Mucosa of rectum (tissue), 2 donors: ENCODE data around the gene GCM1.

Source experiments
- H3K27ac ChIP-seq, 2 donors: one replicate each; pipeline ENCODE4 v1.7.0; 2013; ENCODE audit warnings: inconsistent platforms in 2 of 2, low read depth in 2 of 2, low read length in 2 of 2
- H3K27me3 ChIP-seq, 2 donors: one replicate each; pipeline ENCODE4 v1.7.0; 2013; ENCODE audit warnings: low read length in 2 of 2; ENCODE audit not compliant: control insufficient read depth in 2 of 2, insufficient read depth in 2 of 2
- H3K36me3 ChIP-seq, 2 donors: one replicate each; pipeline ENCODE4 v1.7.0; 2013; ENCODE audit warnings: low read length in 2 of 2; ENCODE audit not compliant: control insufficient read depth in 2 of 2, insufficient read depth in 2 of 2
- H3K4me1 ChIP-seq, 2 donors: one replicate each; pipeline ENCODE4 v1.7.0; 2013; ENCODE audit warnings: low read length in 2 of 2, mild to moderate bottlenecking in 1 of 2; ENCODE audit not compliant: control insufficient read depth in 2 of 2, insufficient read depth in 2 of 2
- H3K4me3 ChIP-seq, 2 donors: one replicate each; pipeline ENCODE4 v1.7.0; 2013; ENCODE audit warnings: low read length in 2 of 2
- H3K9ac ChIP-seq, 2 donors: one replicate each; pipeline ENCODE4 v1.7.0; 2013; ENCODE audit warnings: low read length in 2 of 2, low read depth in 1 of 2, mild to moderate bottlenecking in 1 of 2
- H3K9me3 ChIP-seq, 2 donors: one replicate each; pipeline ENCODE4 v1.7.0; 2013; ENCODE audit warnings: low read length in 2 of 2; ENCODE audit not compliant: control insufficient read depth in 2 of 2
- donor health status: healthy.
- donor health status: Normal muscosa, but diverticular disease.

Gene GCM1

GRCh38 chr6:53090576-53090975 is 58.1 kb downstream of the GCM1 start:
- Histone ChIP-seq H3K9me3 (no peaks in the 10 kb centered on the region), H3K27me3 (no peaks in the 10 kb centered on the region), H3K4me3 (no peak overlapping the region), H3K9ac (no peak overlapping the region), H3K36me3 (peaks cover 58 to 63% of the 10 kb centered on the region in 2 donors), H3K4me1 (no peaks in the 10 kb centered on the region), H3K27ac (no peak overlapping the region)

GRCh38 chr6:53089948-53090347 is 58.7 kb downstream of the GCM1 start:
- H3K27me3 ChIP-seq, result no peaks in the 10 kb centered on the region
- H3K9me3 ChIP-seq, result no peaks in the 10 kb centered on the region
- H3K4me3 ChIP-seq, result no peak overlapping the region
- H3K36me3 ChIP-seq, result peaks cover 52 to 58% of the 10 kb centered on the region in 2 donors
- no peak overlapping the region for H3K9ac ChIP-seq
- no peak overlapping the region for H3K27ac ChIP-seq
- no peaks in the 10 kb centered on the region for H3K4me1 ChIP-seq

- Histone ChIP-seq H3K27me3 (no peaks in the 10 kb centered on the region), H3K9me3 (no peaks in the 10 kb centered on the region), H3K4me3 (no peak overlapping the region), H3K27ac (no peak overlapping the region), H3K9ac (no peak overlapping the region), H3K4me1 (no peaks in the 10 kb centered on the region), H3K36me3 (peaks cover 57% of the 10 kb centered on the region in 2 donors)
Measured at GRCh38 chr6:53086302-53086701, 62.3 kb downstream of the GCM1 start.

- H3K4me1 ChIP-seq, result no peaks in the 10 kb centered on the region
- no peak overlapping the region for H3K27ac ChIP-seq
- H3K9ac ChIP-seq, result no peak overlapping the region
- H3K27me3 ChIP-seq, result no peaks in the 10 kb centered on the region
- peaks cover 47 to 68% of the 10 kb centered on the region in 2 donors for H3K36me3 ChIP-seq
- no peaks in the 10 kb centered on the region for H3K9me3 ChIP-seq
- H3K4me3 ChIP-seq, result no peak overlapping the region
Measured at GRCh38 chr6:53080813-53081212, 67.8 kb downstream of the GCM1 start.
